H54 (cell line): Measurements from ENCODE around the gene RBM26.
"Not testable (repeated sequence)": the region's sequence is repeated elsewhere in the genome, so short reads cannot be mapped to it uniquely, and the experiment has no call there.

ENCODE experiments used
- DNase-seq: peaks from one replicate; pipeline ENCODE4 v3.0.0; 2011; ENCODE audit warnings: low spot score, mixed read lengths; ENCODE audit not compliant: insufficient read length
- FAIRE-seq: peaks from 3 replicates; lab custom pipeline; 2011; peaks lifted over from hg19 to GRCh38; lab: Jason Lieb, UNC
- POLR2A ChIP-seq: IDR thresholded peaks from 2 replicates; pipeline ENCODE4 v1.6.1; 2011; ENCODE audit warnings: low read depth, mild to moderate bottlenecking, low read length

Gene RBM26

DNA sequence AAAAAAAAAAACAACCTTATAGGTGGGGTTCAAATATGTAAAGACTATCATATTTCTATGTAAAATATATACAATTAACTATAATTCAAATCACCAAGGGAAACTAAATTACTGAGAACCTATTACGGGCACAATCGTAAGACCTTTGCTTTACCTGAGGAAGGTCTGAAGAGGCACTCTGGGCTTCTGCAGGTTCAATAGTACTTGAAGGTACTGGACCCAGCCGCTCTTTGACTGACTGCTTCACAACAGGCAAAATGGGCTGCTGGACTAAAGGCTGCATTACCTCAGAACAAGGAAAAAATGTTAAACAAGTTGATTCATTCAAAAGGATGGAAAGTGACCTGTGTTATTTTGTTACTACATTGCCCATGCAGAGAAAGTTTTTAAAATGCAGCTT lies 51.8 kb downstream of the RBM26 start:
- TF ChIP-seq POLR2A = no peak
- DNase-seq (no peak), FAIRE-seq (no peak)

- no peak for TF ChIP-seq POLR2A
- peak; percentile 6 for FAIRE-seq
- DNase-seq = no peak
Observed at GRCh38 chr13:79353693-79354092, 52.4 kb downstream of the RBM26 start.

DNA sequence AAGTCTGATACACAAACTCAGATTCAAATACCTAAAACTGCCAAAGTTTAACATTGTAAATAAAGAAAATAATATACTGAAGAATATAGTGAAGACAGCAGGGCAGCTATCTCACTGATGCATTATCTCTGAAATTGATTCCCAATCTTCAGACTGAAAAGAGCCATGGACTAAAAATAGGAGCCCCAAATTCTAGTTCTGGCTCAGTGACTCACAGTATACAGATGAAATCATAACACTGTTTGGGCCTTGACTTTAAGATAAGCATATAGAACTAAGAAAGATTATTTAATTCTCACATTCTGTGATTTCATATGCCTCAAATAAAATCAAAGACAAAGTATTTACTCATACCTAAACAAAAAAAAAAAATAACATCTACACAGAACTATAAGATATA lies 53.9 kb downstream of the RBM26 start:
- FAIRE-seq (no peak), DNase-seq (no peak)
- TF ChIP-seq POLR2A = no peak

DNA sequence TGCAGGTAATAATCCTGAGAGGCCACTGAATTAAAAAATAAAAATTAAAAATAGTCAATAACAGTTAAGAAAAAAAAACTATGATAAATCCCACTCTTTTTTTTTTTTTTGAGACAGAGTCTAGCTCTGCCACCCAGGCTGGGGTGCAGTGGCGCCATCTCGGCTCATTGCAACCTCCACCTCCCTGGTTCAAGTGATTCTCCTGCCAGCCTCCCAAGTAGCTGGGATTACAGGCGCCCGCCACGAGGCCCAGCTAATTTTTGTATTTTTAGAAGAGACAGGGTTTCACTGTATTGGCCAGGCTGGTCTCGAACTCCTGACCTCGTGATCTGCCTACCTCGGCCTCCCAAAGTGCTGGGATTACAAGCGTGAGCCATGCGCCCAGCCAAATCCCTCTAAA lies 56.4 kb downstream of the RBM26 start:
- not testable (repeated sequence) for DNase-seq, FAIRE-seq

- DNase-seq = no peak
- TF ChIP-seq POLR2A = no peak
- peak; percentile 75 for FAIRE-seq
Observed at GRCh38 chr13:79349011-79349410, 57.0 kb downstream of the RBM26 start.

- no peak for DNase-seq
- no peak for FAIRE-seq
- no peak for TF ChIP-seq POLR2A
Observed at GRCh38 chr13:79346300-79346914, 59.6 kb downstream of the RBM26 start.

DNA sequence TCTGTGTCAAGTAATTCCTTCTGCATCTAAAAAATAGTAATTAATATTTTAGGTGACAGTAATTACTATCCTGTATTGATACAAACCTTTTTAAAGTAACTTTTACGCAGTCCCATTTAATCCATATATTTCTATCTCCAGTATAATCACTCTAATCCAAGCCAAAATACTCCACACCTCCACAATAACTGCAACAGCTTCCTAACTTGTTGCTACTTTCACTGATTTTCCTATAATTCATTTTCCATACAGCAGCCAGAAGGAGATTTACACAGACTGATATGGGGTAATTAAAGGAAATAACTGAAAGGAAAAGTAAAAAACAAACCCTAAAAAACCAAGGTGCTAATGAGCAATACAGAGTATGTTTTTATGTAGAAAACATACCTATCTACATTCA lies 64.9 kb downstream of the RBM26 start:
- DNase-seq = no peak
- no peak for FAIRE-seq
- TF ChIP-seq POLR2A = no peak

GRCh38 chr13:79340490-79340889 lies 65.6 kb downstream of the RBM26 start:
- FAIRE-seq = no peak
- TF ChIP-seq POLR2A = no peak
- DNase-seq = no peak

GRCh38 chr13:79338343-79338742 lies 67.7 kb downstream of the RBM26 start:
- DNase-seq = no peak
- no peak for FAIRE-seq
- TF ChIP-seq POLR2A = no peak

DNA sequence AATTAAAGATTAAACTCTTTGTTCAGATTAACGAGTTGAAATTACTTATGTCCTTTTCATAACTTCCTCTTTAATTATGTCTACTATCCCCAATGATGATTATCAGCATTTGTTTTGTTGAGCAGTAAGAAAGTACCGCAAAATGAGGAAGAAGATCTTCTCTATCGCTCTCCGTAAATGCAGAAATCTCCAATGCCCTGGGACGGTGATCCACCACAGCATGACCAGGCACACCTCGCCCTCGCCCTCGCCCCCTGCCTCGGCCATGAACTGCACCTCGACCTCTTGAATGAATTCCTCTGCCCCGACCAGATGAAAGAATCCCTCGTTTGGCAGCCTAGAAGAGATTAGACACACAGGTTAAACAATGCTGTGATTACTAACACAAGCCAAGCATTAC lies 69.1 kb downstream of the RBM26 start:
- TF ChIP-seq POLR2A = no peak
- no peak for FAIRE-seq
- DNase-seq = no peak

DNA sequence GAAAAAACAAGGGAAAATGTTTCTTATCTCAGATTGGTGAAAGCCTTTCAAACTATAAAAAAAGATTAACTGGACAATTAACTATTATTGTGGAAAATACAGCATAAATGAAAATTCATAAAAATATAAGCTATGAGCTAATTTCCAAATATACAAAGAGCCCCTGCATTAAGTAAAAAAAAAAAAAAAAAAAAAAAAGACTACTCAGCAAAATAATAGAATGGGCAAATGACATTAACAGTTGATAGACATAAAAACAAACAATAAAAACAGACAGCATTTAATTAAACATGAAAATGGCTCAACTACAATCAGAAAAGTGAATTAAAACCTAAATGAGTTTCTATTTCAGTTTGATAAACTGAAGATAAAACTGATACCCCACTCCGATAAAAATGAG lies 77.5 kb downstream of the RBM26 start:
- no peak for TF ChIP-seq POLR2A
- FAIRE-seq (no peak), DNase-seq (no peak)

DNA sequence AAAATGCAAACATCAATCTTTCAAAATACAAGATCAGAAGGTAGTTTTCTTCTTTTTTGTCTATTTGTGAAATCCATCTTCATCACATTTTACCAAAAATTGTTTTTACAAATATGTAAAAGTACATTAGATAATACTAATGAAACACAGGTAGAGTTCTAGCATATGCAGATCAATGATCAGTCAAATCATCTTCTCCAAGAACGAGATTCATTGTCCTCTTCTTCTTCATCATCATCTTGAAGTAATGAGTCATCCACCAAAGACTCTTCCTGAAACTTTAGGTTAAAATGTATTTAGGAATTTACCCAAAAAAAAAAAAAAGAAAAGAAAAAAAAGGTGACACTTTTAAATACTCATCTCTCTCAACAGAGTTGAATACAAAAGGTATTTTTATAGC lies 85.6 kb downstream of the RBM26 start:
- TF ChIP-seq POLR2A = no peak
- peak; percentile 45 for FAIRE-seq
- no peak for DNase-seq

DNA sequence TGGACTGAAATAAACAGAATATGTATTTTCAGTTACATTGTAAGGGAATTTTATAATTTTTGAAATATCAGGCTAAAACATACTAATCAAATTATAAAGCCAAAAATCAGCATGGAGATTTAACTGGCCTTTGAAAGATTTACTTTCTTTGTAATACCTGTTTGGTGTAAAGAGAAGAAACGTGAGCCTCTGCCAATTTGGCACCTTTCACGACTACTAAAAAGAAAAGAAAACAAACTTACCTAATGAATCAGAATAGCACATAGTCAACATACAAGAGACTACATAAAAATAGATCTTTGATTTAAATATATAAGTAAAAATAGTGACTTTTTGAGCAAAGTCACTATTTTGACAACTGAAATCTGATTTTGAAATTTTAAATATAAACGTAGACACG lies 87.4 kb downstream of the RBM26 start:
- TF ChIP-seq POLR2A = no peak
- FAIRE-seq (no peak), DNase-seq (no peak)

DNA sequence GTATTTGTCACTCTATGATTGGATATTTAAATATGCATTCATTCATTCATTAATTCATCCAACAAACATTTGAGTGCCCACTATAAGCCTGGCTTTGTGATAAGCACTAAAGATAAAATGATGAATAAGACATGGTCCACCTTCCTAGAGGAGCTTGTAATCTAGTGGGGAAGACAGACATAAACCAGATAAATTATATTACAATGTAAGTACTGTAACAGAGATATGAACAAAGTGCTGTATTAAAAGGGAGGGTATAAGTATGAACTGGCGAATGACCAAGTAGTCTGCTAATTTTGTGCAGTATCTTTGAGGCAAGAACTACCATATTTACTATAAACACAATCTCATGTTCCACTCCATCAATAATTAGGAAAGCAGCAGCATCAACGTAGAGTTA lies 88.2 kb downstream of the RBM26 start:
- FAIRE-seq = no peak
- no peak for TF ChIP-seq POLR2A
- no peak for DNase-seq

- no peak for TF ChIP-seq POLR2A
- FAIRE-seq = no peak
- DNase-seq = no peak
Observed at GRCh38 chr13:79314652-79315051, 91.4 kb downstream of the RBM26 start.
